ENCODE measurements around the gene MAPK8IP3.

DNA sequence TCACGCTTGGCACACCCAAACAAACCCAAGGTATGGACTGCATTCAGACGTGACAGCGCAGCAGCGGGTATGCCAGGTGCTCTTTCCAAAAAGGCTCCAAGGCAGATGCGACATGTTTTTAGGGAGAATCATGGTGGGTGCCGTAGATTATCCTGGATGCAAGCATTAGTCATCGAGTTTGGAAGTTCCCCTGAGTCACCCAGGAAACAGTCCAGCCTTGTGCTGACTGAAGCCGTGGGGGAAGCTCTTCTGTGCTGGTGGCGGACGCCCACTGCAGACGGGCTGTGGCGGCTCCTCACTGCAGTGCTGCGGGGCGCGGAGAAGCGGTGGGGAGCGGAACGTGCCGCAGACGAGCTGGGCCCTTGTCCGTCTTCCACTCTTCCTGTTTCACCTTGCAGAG is 14.0 kb upstream of the MAPK8IP3 start:
- TF ChIP-seq, protein P1, sequence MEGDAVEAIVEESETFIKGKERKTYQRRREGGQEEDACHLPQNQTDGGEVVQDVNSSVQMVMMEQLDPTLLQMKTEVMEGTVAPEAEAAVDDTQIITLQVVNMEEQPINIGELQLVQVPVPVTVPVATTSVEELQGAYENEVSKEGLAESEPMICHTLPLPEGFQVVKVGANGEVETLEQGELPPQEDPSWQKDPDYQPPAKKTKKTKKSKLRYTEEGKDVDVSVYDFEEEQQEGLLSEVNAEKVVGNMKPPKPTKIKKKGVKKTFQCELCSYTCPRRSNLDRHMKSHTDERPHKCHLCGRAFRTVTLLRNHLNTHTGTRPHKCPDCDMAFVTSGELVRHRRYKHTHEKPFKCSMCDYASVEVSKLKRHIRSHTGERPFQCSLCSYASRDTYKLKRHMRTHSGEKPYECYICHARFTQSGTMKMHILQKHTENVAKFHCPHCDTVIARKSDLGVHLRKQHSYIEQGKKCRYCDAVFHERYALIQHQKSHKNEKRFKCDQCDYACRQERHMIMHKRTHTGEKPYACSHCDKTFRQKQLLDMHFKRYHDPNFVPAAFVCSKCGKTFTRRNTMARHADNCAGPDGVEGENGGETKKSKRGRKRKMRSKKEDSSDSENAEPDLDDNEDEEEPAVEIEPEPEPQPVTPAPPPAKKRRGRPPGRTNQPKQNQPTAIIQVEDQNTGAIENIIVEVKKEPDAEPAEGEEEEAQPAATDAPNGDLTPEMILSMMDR (conservative IDR thresholded peaks at IDR 0.05; ENCODE audit: low read depth, low read length), result no peak; the same call in 1 of the 2 replicates
- no peak for TF ChIP-seq EZH2 (IDR thresholded peaks at IDR 0.05; ENCODE audit: low read length, unreplicated experiment)
